GM23338 (cell line): Measurements from ENCODE around the gene SLITRK2. TPM values are rescaled to one million over a fixed set of nuclear protein-coding genes. Genes with fewer than 3 reads are reported as not detected.

Experiments
- ATAC-seq: fragments of 200-7000 bp; cut with Tn5 transposase; 3 replicates; pipeline ENCODE4 v1.9.1; 2020
- DNase-seq: peaks from one replicate; pipeline ENCODE4 v3.0.0-alpha.2; 2015; ENCODE audit warnings: low spot score
- H2AFZ ChIP-seq: fragments of 200-600 bp; sonication (generic); 2 replicates; pipeline ENCODE4 v1.8.0; 2016; ENCODE audit warnings: antibody characterized with exemption, mild to moderate bottlenecking, moderate library complexity
- H3F3A ChIP-seq: fragments of 200-600 bp; sonication (generic); replicated peaks from 2 replicates; pipeline ENCODE4 v1.8.0; 2017; ENCODE audit warnings: antibody characterized with exemption, mixed run types, low read depth
- H3K27ac ChIP-seq: fragments of 200-600 bp; sonication (generic); 2 replicates; pipeline ENCODE4 v1.6.1; 2016; ENCODE audit warnings: low read depth
- H3K27me3 ChIP-seq: fragments of 200-600 bp; sonication (generic); 2 replicates; pipeline ENCODE4 v1.8.0; 2016; ENCODE audit warnings: mild to moderate bottlenecking, mixed run types, moderate library complexity; ENCODE audit not compliant: insufficient read depth
- H3K36me3 ChIP-seq: fragments of 200-600 bp; sonication (generic); 2 replicates; pipeline ENCODE4 v1.8.0; 2016; ENCODE audit warnings: mild to moderate bottlenecking; ENCODE audit not compliant: insufficient read depth
- H3K4me1 ChIP-seq: fragments of 200-600 bp; sonication (generic); 2 replicates; pipeline ENCODE4 v1.8.0; 2016; ENCODE audit warnings: mild to moderate bottlenecking, moderate library complexity; ENCODE audit not compliant: insufficient read depth
- H3K4me2 ChIP-seq: fragments of 200-600 bp; sonication (generic); 2 replicates; pipeline ENCODE4 v1.7.1; 2017; ENCODE audit warnings: mixed run types
- H3K4me3 ChIP-seq: fragments of 200-600 bp; sonication (generic); 2 replicates; pipeline ENCODE4 v1.6.1; 2016; ENCODE audit warnings: mixed run types
- H3K79me2 ChIP-seq: fragments of 200-600 bp; sonication (generic); replicated peaks from 2 replicates; pipeline ENCODE4 v1.8.0; 2017; ENCODE audit warnings: mild to moderate bottlenecking; ENCODE audit not compliant: insufficient read depth
- H3K9me2 ChIP-seq: fragments of 200-600 bp; sonication (generic); 2 replicates; pipeline ENCODE4 v1.8.0; 2017; ENCODE audit not compliant: insufficient read depth
- H4K20me1 ChIP-seq: fragments of 200-600 bp; sonication (generic); replicated peaks from 2 replicates; pipeline ENCODE4 v1.8.0; 2017; ENCODE audit warnings: mild to moderate bottlenecking; ENCODE audit not compliant: insufficient read depth
- H3K27ac Mint-ChIP-seq: 2 replicates; pipeline ENCODE4 v1.8.0; 2020; ENCODE audit warnings: inconsistent platforms, mild to moderate bottlenecking, moderate library complexity, mixed read lengths
- H3K27me3 Mint-ChIP-seq: 3 replicates; pipeline ENCODE4 v1.8.0; 2022; ENCODE audit warnings: low read depth, mild to moderate bottlenecking, moderate library complexity, mixed read lengths, inconsistent platforms; ENCODE audit not compliant: insufficient read depth, poor library complexity
- H3K36me3 Mint-ChIP-seq: 3 replicates; pipeline ENCODE4 v1.8.0; 2021; ENCODE audit warnings: low read depth, mild to moderate bottlenecking, inconsistent platforms, moderate library complexity, mixed read lengths
- H3K4me1 Mint-ChIP-seq: 3 replicates; pipeline ENCODE4 v1.8.0; 2020; ENCODE audit warnings: mild to moderate bottlenecking, inconsistent platforms, mixed read lengths
- H3K4me3 Mint-ChIP-seq: 3 replicates; pipeline ENCODE4 v1.8.0; 2021; ENCODE audit warnings: moderate library complexity, mild to moderate bottlenecking, inconsistent platforms, mixed read lengths
- H3K9me3 Mint-ChIP-seq: 3 replicates; pipeline ENCODE4 v1.8.0; 2020; ENCODE audit warnings: moderate library complexity, mild to moderate bottlenecking, inconsistent platforms, mixed read lengths
- CREB1 ChIP-seq: fragments of 250-450 bp; sonication (Bioruptor Pico); IDR thresholded peaks from 2 replicates; pipeline ENCODE4 v1.5.0; 2020; ENCODE audit warnings: low read depth, mild to moderate bottlenecking, moderate library complexity
- CTCF ChIP-seq, 2 experiments: fragments of 200-600 bp in 1 of 2; sonication (generic) in 1 of 2; conservative IDR thresholded peaks; 2 replicates each; pipeline versions ENCODE4 v1.5.1 to v1.6.1; 2016 to 2017; ENCODE audit warnings: antibody characterized with exemption in 2 of 2, low read depth in 2 of 2, mild to moderate bottlenecking in 2 of 2, moderate library complexity in 1 of 2
- EZH2 ChIP-seq: fragments of 200-600 bp; sonication (generic); IDR thresholded peaks from one replicate; pipeline ENCODE4 v1.8.0; 2017; ENCODE audit warnings: antibody characterized with exemption, mild to moderate bottlenecking, low read depth; ENCODE audit not compliant: unreplicated experiment
- EZH2phosphoT487 ChIP-seq: fragments of 200-600 bp; sonication (generic); IDR thresholded peaks from one replicate; pipeline ENCODE4 v1.8.1; 2018; ENCODE audit warnings: antibody characterized with exemption; ENCODE audit not compliant: unreplicated experiment
- JUNB ChIP-seq: IDR thresholded peaks from one replicate; pipeline ENCODE4 v1.6.1; 2016; ENCODE audit warnings: antibody characterized with exemption; ENCODE audit not compliant: unreplicated experiment
- NANOG ChIP-seq: IDR thresholded peaks from 2 replicates; pipeline ENCODE4 v1.6.1; 2016; ENCODE audit warnings: antibody characterized with exemption, borderline replicate concordance
- POLR2AphosphoS5 ChIP-seq: IDR thresholded peaks from 2 replicates; pipeline ENCODE4 v1.6.1; 2016; ENCODE audit warnings: antibody characterized with exemption, low read depth
- REST ChIP-seq: IDR thresholded peaks from one replicate; pipeline ENCODE4 v1.6.1; 2018; ENCODE audit warnings: antibody characterized with exemption; ENCODE audit not compliant: unreplicated experiment
- STAT1 ChIP-seq: IDR thresholded peaks from one replicate; pipeline ENCODE4 v1.6.1; 2016; ENCODE audit warnings: antibody characterized with exemption; ENCODE audit not compliant: unreplicated experiment
- ZNF114 ChIP-seq: fragments of 250-450 bp; sonication (Bioruptor Pico); IDR thresholded peaks from 2 replicates; pipeline ENCODE4 v1.5.0; 2020; ENCODE audit warnings: mild to moderate bottlenecking, moderate library complexity
- ZNF331 ChIP-seq: fragments of 250-450 bp; sonication (Bioruptor Pico); IDR thresholded peaks from 2 replicates; pipeline ENCODE4 v1.5.0; 2020; ENCODE audit warnings: low read depth, mild to moderate bottlenecking, moderate library complexity
- polyA plus RNA-seq: library from polyadenylated mRNA; unstranded; fragments of >200 nt; fragmentation: Nextera tagmentation; extraction: Ambion mirVana; gene quantifications from 2 replicates; pipeline ENCODE4 v1.2.1, GENCODE V29; 2016
- total RNA-seq: library from RNA; depleted of rRNA; stranded (reverse); fragments of >200 nt; shearing (Covaris generic); gene quantifications from 2 replicates; pipeline ENCODE4 v1.2.3, GENCODE V29; 2014
- TF ChIP-seq, protein P1 (sequence below): IDR thresholded peaks from 2 replicates; pipeline ENCODE4 v1.6.1; 2016; ENCODE audit warnings: antibody characterized with exemption
- TF ChIP-seq, protein P2 (sequence below): fragments of 250-450 bp; sonication (Bioruptor Pico); IDR thresholded peaks from 2 replicates; pipeline ENCODE4 v1.5.0; 2020; ENCODE audit warnings: mild to moderate bottlenecking, moderate library complexity

SLITRK2 gene
- total and polyA plus RNA-seq, 2 experiments from 2014 or later = 0.10 to 0.24 TPM

DNA sequence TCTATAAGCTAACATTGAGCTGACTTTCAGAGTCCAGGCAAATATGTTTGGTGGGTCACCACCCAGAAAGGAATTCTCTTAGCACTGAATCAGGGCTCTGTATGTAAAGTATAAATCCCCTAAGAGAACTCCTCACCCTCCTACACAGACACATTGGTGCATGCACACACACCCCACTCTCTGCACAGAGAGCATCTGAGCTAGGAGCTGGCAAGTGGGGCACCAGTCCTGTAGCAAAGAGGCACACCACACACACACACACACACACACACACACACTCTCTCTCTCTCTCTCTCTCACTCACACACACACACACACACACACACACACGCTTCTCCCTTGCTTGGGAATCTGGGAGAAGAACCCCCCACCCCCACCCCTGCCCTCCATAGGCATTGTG is 3.2 kb downstream of the SLITRK2 start:
- H3F3A ChIP-seq = no peaks in the 10 kb centered on the region
- Mint-ChIP-seq H3K4me3 (peak overlapping the region; percentile 74; the same call in 1 of the 3 replicates), H3K27ac (no peak overlapping the region), H3K36me3 (peaks cover 3% of the 10 kb centered on the region; the same call in 1 of the 3 replicates), H3K9me3 (peaks cover 11% of the 10 kb centered on the region), H3K4me1 (peaks cover 5% of the 10 kb centered on the region; the same call in 1 of the 3 replicates), H3K27me3 (peaks cover 68% of the 10 kb centered on the region)
- no peak overlapping the region for H3K27ac ChIP-seq
- H3K4me1 ChIP-seq = peaks cover 4% of the 10 kb centered on the region; the same call in 1 of the 2 replicates
- H2AFZ ChIP-seq = no peak overlapping the region
- TF ChIP-seq POLR2AphosphoS5 = no peak
- no peak for TF ChIP-seq REST
- no peak for TF ChIP-seq EZH2
- TF ChIP-seq, protein P1, sequence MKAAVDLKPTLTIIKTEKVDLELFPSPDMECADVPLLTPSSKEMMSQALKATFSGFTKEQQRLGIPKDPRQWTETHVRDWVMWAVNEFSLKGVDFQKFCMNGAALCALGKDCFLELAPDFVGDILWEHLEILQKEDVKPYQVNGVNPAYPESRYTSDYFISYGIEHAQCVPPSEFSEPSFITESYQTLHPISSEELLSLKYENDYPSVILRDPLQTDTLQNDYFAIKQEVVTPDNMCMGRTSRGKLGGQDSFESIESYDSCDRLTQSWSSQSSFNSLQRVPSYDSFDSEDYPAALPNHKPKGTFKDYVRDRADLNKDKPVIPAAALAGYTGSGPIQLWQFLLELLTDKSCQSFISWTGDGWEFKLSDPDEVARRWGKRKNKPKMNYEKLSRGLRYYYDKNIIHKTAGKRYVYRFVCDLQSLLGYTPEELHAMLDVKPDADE = no peak
- no peak for TF ChIP-seq JUNB
- no peak for TF ChIP-seq CREB1 (CRISPR knock-in tag)
- TF ChIP-seq, protein P2, sequence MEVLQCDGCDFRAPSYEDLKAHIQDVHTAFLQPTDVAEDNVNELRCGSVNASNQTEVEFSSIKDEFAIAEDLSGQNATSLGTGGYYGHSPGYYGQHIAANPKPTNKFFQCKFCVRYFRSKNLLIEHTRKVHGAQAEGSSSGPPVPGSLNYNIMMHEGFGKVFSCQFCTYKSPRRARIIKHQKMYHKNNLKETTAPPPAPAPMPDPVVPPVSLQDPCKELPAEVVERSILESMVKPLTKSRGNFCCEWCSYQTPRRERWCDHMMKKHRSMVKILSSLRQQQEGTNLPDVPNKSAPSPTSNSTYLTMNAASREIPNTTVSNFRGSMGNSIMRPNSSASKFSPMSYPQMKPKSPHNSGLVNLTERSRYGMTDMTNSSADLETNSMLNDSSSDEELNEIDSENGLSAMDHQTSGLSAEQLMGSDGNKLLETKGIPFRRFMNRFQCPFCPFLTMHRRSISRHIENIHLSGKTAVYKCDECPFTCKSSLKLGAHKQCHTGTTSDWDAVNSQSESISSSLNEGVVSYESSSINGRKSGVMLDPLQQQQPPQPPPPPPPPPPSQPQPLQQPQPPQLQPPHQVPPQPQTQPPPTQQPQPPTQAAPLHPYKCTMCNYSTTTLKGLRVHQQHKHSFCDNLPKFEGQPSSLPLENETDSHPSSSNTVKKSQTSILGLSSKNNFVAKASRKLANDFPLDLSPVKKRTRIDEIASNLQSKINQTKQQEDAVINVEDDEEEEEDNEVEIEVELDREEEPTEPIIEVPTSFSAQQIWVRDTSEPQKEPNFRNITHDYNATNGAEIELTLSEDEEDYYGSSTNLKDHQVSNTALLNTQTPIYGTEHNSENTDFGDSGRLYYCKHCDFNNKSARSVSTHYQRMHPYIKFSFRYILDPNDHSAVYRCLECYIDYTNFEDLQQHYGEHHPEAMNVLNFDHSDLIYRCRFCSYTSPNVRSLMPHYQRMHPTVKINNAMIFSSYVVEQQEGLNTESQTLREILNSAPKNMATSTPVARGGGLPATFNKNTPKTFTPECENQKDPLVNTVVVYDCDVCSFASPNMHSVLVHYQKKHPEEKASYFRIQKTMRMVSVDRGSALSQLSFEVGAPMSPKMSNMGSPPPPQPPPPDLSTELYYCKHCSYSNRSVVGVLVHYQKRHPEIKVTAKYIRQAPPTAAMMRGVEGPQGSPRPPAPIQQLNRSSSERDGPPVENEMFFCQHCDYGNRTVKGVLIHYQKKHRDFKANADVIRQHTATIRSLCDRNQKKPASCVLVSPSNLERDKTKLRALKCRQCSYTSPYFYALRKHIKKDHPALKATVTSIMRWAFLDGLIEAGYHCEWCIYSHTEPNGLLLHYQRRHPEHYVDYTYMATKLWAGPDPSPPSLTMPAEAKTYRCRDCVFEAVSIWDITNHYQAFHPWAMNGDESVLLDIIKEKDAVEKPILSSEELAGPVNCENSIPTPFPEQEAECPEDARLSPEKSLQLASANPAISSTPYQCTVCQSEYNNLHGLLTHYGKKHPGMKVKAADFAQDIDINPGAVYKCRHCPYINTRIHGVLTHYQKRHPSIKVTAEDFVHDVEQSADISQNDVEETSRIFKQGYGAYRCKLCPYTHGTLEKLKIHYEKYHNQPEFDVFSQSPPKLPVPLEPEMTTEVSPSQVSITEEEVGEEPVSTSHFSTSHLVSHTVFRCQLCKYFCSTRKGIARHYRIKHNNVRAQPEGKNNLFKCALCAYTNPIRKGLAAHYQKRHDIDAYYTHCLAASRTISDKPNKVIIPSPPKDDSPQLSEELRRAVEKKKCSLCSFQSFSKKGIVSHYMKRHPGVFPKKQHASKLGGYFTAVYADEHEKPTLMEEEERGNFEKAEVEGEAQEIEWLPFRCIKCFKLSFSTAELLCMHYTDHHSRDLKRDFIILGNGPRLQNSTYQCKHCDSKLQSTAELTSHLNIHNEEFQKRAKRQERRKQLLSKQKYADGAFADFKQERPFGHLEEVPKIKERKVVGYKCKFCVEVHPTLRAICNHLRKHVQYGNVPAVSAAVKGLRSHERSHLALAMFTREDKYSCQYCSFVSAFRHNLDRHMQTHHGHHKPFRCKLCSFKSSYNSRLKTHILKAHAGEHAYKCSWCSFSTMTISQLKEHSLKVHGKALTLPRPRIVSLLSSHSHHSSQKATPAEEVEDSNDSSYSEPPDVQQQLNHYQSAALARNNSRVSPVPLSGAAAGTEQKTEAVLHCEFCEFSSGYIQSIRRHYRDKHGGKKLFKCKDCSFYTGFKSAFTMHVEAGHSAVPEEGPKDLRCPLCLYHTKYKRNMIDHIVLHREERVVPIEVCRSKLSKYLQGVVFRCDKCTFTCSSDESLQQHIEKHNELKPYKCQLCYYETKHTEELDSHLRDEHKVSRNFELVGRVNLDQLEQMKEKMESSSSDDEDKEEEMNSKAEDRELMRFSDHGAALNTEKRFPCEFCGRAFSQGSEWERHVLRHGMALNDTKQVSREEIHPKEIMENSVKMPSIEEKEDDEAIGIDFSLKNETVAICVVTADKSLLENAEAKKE (CRISPR knock-in tag) = no peak
- TF ChIP-seq CTCF (conservative IDR thresholded peaks at IDR 0.05; ENCODE audit: low read depth in 2 of 2) = no peak
- no peak for TF ChIP-seq ZNF331 (CRISPR knock-in tag)
- TF ChIP-seq EZH2phosphoT487 = no peak
- TF ChIP-seq STAT1 = no peak
- no peak for TF ChIP-seq ZNF114 (CRISPR knock-in tag)
- no peak for TF ChIP-seq NANOG
- H3K4me2 ChIP-seq = peak overlapping the region; percentile 79
- H4K20me1 ChIP-seq = no peaks in the 10 kb centered on the region
- no peaks in the 10 kb centered on the region for H3K36me3 ChIP-seq
- ATAC-seq = no peak
- no peaks in the 10 kb centered on the region for H3K79me2 ChIP-seq
- H3K4me3 ChIP-seq = peak overlapping the region; percentile 59
- H3K27me3 ChIP-seq = peaks cover 87% of the 10 kb centered on the region
- no peak for DNase-seq
- no peaks in the 10 kb centered on the region for H3K9me2 ChIP-seq
